Caco-2 (cell line): ENCODE results near the gene CRYBA1. TPM values are rescaled to one million over a fixed set of nuclear protein-coding genes. Genes with fewer than 3 reads are reported as not detected.

Source experiments
- BruUV-seq: library from RNA; stranded (reverse); fragments of 400-500 nt; replicated peaks from 2 replicates; lab custom pipeline; 2021; lab: Mats Ljungman, UMichigan
- CTCF ChIA-PET: fragments of 300-600 bp; sonication (Branson Sonifier 250); formaldehyde crosslinking; loops from one replicate; lab custom pipeline; 2022; ENCODE audit warnings: antibody characterized with exemption; lab: Charles Lee
- POLR2A ChIA-PET: fragments of 300-600 bp; sonication (Branson Sonifier 250); formaldehyde crosslinking; loops from one replicate; lab custom pipeline; 2022; ENCODE audit warnings: antibody characterized with exemption; lab: Charles Lee
- DNase-seq, 2 experiments: peaks; one replicate each; pipeline versions ENCODE4 v3.0.0 to v3.0.0-alpha.2; 2020 to 2022
- H3K27me3 ChIP-seq: replicated peaks from 2 replicates; pipeline ENCODE4 v1.6.0; 2011; ENCODE audit warnings: low read length; ENCODE audit not compliant: control insufficient read depth, insufficient read depth
- H3K36me3 ChIP-seq: 2 replicates; pipeline ENCODE4 v1.5.1; 2011; ENCODE audit warnings: low read length; ENCODE audit not compliant: control insufficient read depth, insufficient read depth
- H3K4me1 ChIP-seq: fragments of 250-450 bp; sonication (Bioruptor Pico); 2 replicates; pipeline ENCODE4 v1.5.1; 2020; ENCODE audit warnings: mild to moderate bottlenecking
- H3K4me3 ChIP-seq: 2 replicates; pipeline ENCODE4 v1.5.1; 2011; ENCODE audit warnings: low read depth, mild to moderate bottlenecking, control low read depth, low read length
- H3K9me3 ChIP-seq: fragments of 250-450 bp; sonication (Bioruptor Pico); 2 replicates; pipeline ENCODE4 v1.5.1; 2020; ENCODE audit warnings: mild to moderate bottlenecking, moderate library complexity
- H3K27ac Mint-ChIP-seq: one replicate; pipeline ENCODE4 v1.8.0; 2022; ENCODE audit warnings: mixed read lengths; ENCODE audit not compliant: unreplicated experiment
- H3K27me3 Mint-ChIP-seq: one replicate; pipeline ENCODE4 v1.8.0; 2022; ENCODE audit warnings: mixed read lengths; ENCODE audit not compliant: insufficient read depth, unreplicated experiment
- H3K36me3 Mint-ChIP-seq: one replicate; pipeline ENCODE4 v1.8.0; 2022; ENCODE audit warnings: mild to moderate bottlenecking, mixed read lengths; ENCODE audit not compliant: insufficient read depth, unreplicated experiment
- H3K4me1 Mint-ChIP-seq: one replicate; pipeline ENCODE4 v1.8.0; 2022; ENCODE audit warnings: low read depth, mixed read lengths; ENCODE audit not compliant: unreplicated experiment
- H3K4me3 Mint-ChIP-seq: one replicate; pipeline ENCODE4 v1.8.0; 2022; ENCODE audit warnings: mild to moderate bottlenecking, moderate library complexity, mixed read lengths; ENCODE audit not compliant: unreplicated experiment
- H3K9me3 Mint-ChIP-seq: one replicate; pipeline ENCODE4 v1.8.0; 2022; ENCODE audit warnings: mixed read lengths; ENCODE audit not compliant: unreplicated experiment
- CTCF ChIP-seq, 2 experiments: fragments of 200-600 bp in 1 of 2; IDR thresholded peaks; 1 replicate in 1 of 2; 2 replicates in 1 of 2; pipeline versions ENCODE4 v1.5.1 to v1.8.0; 2011 to 2022; ENCODE audit warnings: antibody characterized with exemption in 1 of 2, control low read depth in 1 of 2, inconsistent platforms in 1 of 2, low read depth in 1 of 2, low read length in 1 of 2, mild to moderate bottlenecking in 1 of 2, moderate library complexity in 1 of 2; ENCODE audit not compliant: insufficient read depth in 1 of 2, severe bottlenecking in 1 of 2, unreplicated experiment in 1 of 2
- intact Hi-C: fragments of 100-400 bp; cut with micrococcal nuclease; formaldehyde crosslinking; loops from one replicate; pipeline ENCODE4 v1.10.0; 2022; ENCODE audit not compliant: unreplicated experiment
- total RNA-seq: library from RNA; stranded (reverse); gene quantifications from 2 replicates; pipeline ENCODE4 v1.2.3, GENCODE V29; 2022

Gene CRYBA1
- total RNA-seq, 1 experiment from 2014 or later, result not detected

DNA sequence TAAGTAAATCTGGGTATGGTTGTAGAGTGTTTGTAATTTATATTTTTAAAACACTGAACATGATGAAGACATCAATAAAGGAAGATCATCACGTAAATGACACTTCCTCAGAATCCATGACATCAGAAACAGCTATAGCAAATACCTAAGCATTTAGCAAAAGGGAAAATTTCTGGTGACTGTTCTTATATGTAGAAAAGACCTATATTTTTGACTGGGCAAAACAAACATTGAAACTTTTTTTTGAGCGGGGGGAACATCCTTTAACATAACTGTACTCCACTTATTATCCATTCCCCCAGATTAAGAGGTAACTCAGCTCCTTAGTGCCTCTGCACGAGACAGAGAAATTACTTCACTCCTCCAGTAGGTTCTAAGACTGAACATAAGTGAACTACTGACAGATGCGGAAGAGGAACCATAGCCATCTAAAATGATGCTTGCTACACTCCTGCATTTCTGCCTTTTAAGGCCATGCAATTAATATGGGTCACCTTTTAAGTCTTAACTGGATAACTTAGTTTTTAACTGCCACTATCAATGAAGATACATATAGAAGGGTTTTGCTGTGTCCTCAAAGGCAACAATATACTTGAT is 9.4 kb downstream of the CRYBA1 start:
- Histone ChIP-seq H3K27me3 (no peaks in the 10 kb centered on the region), H3K4me3 (no peak overlapping the region), H3K4me1 (no peaks in the 10 kb centered on the region), H3K36me3 (no peaks in the 10 kb centered on the region; the same call in 1 of the 2 replicates), H3K9me3 (no peaks in the 10 kb centered on the region)
- H3K4me1 Mint-ChIP-seq, result no peaks in the 10 kb centered on the region
- DNase-seq, result no peak
- intact Hi-C loops, result no loop called here
- TF ChIP-seq CTCF (IDR thresholded peaks at IDR 0.05; ENCODE audit: insufficient read depth in 1 of 2, low read depth in 1 of 2, low read length in 1 of 2, severe bottlenecking in 1 of 2, unreplicated experiment in 1 of 2), result no peak
- no peak overlapping the region for H3K4me3 Mint-ChIP-seq
- no TSS peak for BruUV-seq
- H3K36me3 Mint-ChIP-seq, result peaks cover 62% of the 10 kb centered on the region
- ChIA-PET CTCF (interaction anchor here (0.6 to 1.2 kb wide), 2 partner anchors 101 to 362 kb away, joined by 3 read pairs; no protein-coding TSS in a partner anchor), POLR2A (interaction anchor here (1.4 kb wide), 1 partner anchor 38 kb away, joined by 4 read pairs; the partner anchor contains the start of gene NUFIP2)
- no peaks in the 10 kb centered on the region for H3K9me3 Mint-ChIP-seq
- no peaks in the 10 kb centered on the region for H3K27me3 Mint-ChIP-seq
- H3K27ac Mint-ChIP-seq, result no peak overlapping the region

- no peaks in the 10 kb centered on the region for H3K27me3 Mint-ChIP-seq
- H3K27ac Mint-ChIP-seq, result no peak overlapping the region
- H3K4me3 ChIP-seq, result no peak overlapping the region
- no peaks in the 10 kb centered on the region for H3K4me1 Mint-ChIP-seq
- no peak overlapping the region for H3K4me3 Mint-ChIP-seq
- H3K9me3 Mint-ChIP-seq, result no peaks in the 10 kb centered on the region
- no peak for DNase-seq
- ChIA-PET POLR2A (interaction anchor here (1.4 kb wide), 1 partner anchor 37 kb away, joined by 4 read pairs; the partner anchor contains the start of gene NUFIP2), CTCF (interaction anchor here (0.7 to 1.3 kb wide), 3 partner anchors 38 to 361 kb away, joined by 3 read pairs; no protein-coding TSS in a partner anchor)
- intact Hi-C loops, result no loop called here
- peaks cover 71% of the 10 kb centered on the region for H3K36me3 Mint-ChIP-seq
- no peaks in the 10 kb centered on the region for H3K9me3 ChIP-seq
- H3K36me3 ChIP-seq, result no peaks in the 10 kb centered on the region; the same call in 1 of the 2 replicates
- no peaks in the 10 kb centered on the region for H3K4me1 ChIP-seq
- no peaks in the 10 kb centered on the region for H3K27me3 ChIP-seq
- no TSS peak for BruUV-seq
- no peak for TF ChIP-seq CTCF (IDR thresholded peaks at IDR 0.05; ENCODE audit: insufficient read depth in 1 of 2, low read depth in 1 of 2, low read length in 1 of 2, severe bottlenecking in 1 of 2, unreplicated experiment in 1 of 2)
Measured at GRCh38 chr17:29256735-29257466, 10.2 kb downstream of the CRYBA1 start.

DNA sequence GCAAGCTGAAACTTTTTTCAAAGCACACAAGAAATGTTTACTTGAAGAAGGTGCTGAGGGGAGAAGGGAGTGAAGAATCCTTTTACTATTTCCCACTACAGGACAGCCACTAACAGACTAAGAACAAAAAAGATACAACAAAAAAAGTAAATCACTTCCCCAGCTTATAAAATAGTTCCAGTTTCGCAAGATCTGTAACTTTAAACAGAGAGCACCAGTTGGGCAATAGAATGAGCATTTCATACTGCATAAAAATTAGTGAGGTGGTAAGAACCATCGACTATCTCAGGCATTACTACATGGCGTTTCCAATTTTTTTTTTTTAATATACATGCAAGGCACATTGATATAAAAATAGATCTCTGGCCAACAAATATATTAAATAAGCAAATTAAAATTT is 11.1 kb downstream of the CRYBA1 start:
- Histone ChIP-seq H3K4me3 (no peak overlapping the region), H3K9me3 (no peaks in the 10 kb centered on the region), H3K36me3 (no peaks in the 10 kb centered on the region; the same call in 1 of the 2 replicates), H3K27me3 (no peaks in the 10 kb centered on the region), H3K4me1 (no peaks in the 10 kb centered on the region)
- Mint-ChIP-seq H3K4me3 (no peak overlapping the region), H3K27ac (no peak overlapping the region), H3K9me3 (no peaks in the 10 kb centered on the region), H3K4me1 (no peaks in the 10 kb centered on the region), H3K27me3 (no peaks in the 10 kb centered on the region), H3K36me3 (peaks cover 79% of the 10 kb centered on the region)
- ChIA-PET POLR2A (interaction anchor here (0.5 kb wide), 1 partner anchor 35 kb away, joined by 4 read pairs; no protein-coding TSS in a partner anchor), CTCF (interaction anchor here (0.5 to 1.3 kb wide), 2 partner anchors 99 to 112 kb away, joined by 3 read pairs; no protein-coding TSS in a partner anchor)
- intact Hi-C loops, result no loop called here
- BruUV-seq, result no TSS peak
- no peak for TF ChIP-seq CTCF (IDR thresholded peaks at IDR 0.05; ENCODE audit: insufficient read depth in 1 of 2, low read depth in 1 of 2, low read length in 1 of 2, severe bottlenecking in 1 of 2, unreplicated experiment in 1 of 2)
- no peak for DNase-seq
